ENCODE results near the gene KAT7. TPM values are rescaled to one million over a fixed set of nuclear protein-coding genes. Genes with fewer than 3 reads are reported as not detected.

Gene KAT7
- total RNA-seq, 3 donors from 2014 or later (not counting 1 experiment from before 2014, with no cell fraction given): 195 to 231 (median 213) TPM

DNA sequence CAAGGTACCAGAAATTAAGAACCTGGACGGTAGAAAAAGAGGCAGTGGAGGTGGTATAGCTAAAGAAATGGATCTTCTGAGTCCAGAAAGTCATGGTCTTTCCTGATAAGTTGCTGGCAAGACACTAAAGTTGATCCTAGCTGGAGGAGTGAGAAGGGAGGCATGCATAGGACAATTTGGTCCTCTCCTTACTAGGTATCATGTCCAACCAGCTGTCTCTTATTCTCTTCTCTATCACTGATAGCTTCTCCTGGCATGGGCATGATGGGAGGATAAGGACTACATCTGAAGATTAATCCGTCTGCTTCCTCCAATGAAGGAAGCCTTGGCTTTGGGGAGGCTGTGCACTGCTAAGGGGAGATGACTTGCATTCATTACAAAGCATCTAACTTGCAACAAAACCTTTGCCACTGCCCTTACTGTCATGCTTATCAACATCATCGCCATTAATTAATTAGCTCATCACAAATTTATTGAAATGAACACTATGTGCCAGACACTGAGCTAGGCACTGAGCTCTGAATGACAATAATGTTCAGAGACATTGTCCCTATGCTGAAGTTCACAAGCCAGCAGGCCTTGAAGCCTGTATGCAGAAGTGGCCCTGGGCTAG is 21.5 kb upstream of the KAT7 start:
- H3K27me3 ChIP-seq (ENCODE audit: control insufficient read depth, insufficient read depth, low read length): no peaks in the 10 kb centered on the region
- no peak overlapping the region for H3K4me3 ChIP-seq (ENCODE audit: low read length)
- H3K4me1 ChIP-seq (ENCODE audit: control insufficient read depth, insufficient read depth, low read length): peaks cover 12% of the 10 kb centered on the region
- Mint-ChIP-seq H3K27ac (no peak overlapping the region), H3K9me3 (no peaks in the 10 kb centered on the region), H3K27me3 (ENCODE audit: low read depth in 2 of 2) (no peaks in the 10 kb centered on the region), H3K36me3 (no peaks in the 10 kb centered on the region), H3K4me1 (peaks cover 23 to 34% of the 10 kb centered on the region in 2 donors), H3K4me3 (no peak overlapping the region)
- no peaks in the 10 kb centered on the region for H3K36me3 ChIP-seq (ENCODE audit: control insufficient read depth, insufficient read depth, low read length)
- ATAC-seq (no peak), DNase-seq (no peak)
- 90% methylated on average over 2 of the region's 3 CpGs for WGBS (ENCODE audit: insufficient coverage)
- no peak overlapping the region for H3K27ac ChIP-seq (ENCODE audit: low read length)
- intact Hi-C loops (cut with micrococcal nuclease): no loop called here
- TF ChIP-seq, protein P1, sequence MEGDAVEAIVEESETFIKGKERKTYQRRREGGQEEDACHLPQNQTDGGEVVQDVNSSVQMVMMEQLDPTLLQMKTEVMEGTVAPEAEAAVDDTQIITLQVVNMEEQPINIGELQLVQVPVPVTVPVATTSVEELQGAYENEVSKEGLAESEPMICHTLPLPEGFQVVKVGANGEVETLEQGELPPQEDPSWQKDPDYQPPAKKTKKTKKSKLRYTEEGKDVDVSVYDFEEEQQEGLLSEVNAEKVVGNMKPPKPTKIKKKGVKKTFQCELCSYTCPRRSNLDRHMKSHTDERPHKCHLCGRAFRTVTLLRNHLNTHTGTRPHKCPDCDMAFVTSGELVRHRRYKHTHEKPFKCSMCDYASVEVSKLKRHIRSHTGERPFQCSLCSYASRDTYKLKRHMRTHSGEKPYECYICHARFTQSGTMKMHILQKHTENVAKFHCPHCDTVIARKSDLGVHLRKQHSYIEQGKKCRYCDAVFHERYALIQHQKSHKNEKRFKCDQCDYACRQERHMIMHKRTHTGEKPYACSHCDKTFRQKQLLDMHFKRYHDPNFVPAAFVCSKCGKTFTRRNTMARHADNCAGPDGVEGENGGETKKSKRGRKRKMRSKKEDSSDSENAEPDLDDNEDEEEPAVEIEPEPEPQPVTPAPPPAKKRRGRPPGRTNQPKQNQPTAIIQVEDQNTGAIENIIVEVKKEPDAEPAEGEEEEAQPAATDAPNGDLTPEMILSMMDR (IDR thresholded peaks at IDR 0.05): no peak
- no peaks in the 10 kb centered on the region for H3K9me3 ChIP-seq (ENCODE audit: control insufficient read depth, insufficient read depth, low read length)

DNA sequence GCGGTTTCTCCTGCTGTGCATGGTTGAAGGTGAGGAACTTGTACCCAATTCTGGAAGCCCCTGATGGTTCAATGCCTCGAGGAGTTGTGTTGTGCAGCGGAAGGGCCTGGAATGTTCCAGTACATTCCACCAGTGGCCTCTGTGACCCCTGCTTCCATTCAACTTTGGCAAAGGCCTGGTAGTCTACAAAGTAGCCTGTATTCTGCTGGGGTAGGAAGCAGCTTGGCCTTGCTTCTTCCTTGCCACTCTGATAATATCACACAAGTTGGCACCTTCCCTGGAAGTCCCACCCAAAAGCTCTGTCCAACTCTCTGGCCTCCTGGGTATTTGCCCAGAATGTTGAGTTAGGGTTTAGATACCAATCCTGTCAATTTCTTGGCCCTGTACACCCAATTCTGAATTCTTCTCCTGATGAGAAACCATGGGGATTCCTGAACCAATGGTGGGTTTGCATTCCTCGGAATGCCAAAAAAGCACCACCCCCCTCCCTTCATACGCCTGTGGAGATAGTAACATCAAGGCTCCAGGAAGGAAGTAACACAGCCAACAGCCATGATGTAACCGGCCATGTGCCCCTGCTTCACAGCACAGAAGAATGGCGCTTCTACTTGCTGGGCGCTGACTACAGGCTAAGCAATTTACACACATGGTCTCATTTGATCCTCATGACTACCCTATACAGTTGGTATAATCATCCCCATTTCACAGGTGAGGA is 12.8 kb upstream of the KAT7 start:
- TF ChIP-seq, protein P1 (IDR thresholded peaks at IDR 0.05): no peak
- Mint-ChIP-seq H3K27me3 (ENCODE audit: low read depth in 2 of 2) (no peaks in the 10 kb centered on the region), H3K9me3 (no peaks in the 10 kb centered on the region), H3K4me1 (peaks cover 5 to 7% of the 10 kb centered on the region in 2 donors), H3K27ac (no peak overlapping the region), H3K4me3 (no peak overlapping the region), H3K36me3 (no peaks in the 10 kb centered on the region)
- DNase-seq (no peak), ATAC-seq (no peak)
- intact Hi-C loops (cut with micrococcal nuclease): no loop called here
- WGBS (ENCODE audit: insufficient coverage): 91% methylated on average over 8 of the region's 8 CpGs
- H3K4me3 ChIP-seq (ENCODE audit: low read length): no peak overlapping the region
- H3K27me3 ChIP-seq (ENCODE audit: control insufficient read depth, insufficient read depth, low read length): no peaks in the 10 kb centered on the region
- H3K36me3 ChIP-seq (ENCODE audit: control insufficient read depth, insufficient read depth, low read length): no peaks in the 10 kb centered on the region
- no peaks in the 10 kb centered on the region for H3K4me1 ChIP-seq (ENCODE audit: control insufficient read depth, insufficient read depth, low read length)
- no peaks in the 10 kb centered on the region for H3K9me3 ChIP-seq (ENCODE audit: control insufficient read depth, insufficient read depth, low read length)
- H3K27ac ChIP-seq (ENCODE audit: low read length): no peak overlapping the region

DNA sequence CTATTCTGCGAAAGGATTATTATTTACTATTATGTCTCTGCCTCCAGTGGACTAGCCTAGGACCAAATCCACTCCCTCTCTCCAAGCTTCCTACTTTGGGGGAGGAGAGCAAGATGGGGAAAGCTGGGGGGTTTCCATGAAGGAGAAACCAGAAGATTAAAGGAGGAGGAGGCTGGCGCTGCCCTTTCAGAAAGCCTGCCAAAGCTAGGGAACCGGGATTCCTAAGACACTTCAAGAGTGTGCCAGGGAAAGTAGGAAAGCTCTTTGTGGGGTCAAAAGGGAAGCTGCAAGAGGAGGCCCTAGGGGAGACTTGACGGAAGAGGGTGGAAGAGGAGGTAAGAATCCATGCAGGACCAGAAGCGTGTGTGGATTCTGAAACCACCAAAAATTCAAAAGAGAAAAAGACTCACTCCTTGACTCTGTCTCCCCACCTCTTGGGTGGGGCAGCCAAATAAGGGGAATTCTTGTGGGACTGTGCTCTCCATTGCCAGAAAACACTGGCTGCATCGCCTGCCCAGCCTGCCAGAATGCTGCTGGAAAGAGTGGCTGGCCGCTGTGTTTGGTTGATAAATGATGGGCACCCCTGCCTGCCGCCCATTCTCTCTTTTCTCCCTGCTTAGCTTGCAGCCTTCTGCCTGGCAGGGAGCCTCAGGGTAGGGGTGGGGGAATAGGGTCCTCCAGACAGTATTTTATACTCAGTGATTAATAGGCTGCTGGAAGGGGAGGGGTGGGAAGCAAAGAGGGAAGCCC is 11.8 kb upstream of the KAT7 start:
- Histone ChIP-seq H3K27ac (ENCODE audit: low read length) (no peak overlapping the region), H3K4me1 (ENCODE audit: control insufficient read depth, insufficient read depth, low read length) (no peaks in the 10 kb centered on the region), H3K9me3 (ENCODE audit: control insufficient read depth, insufficient read depth, low read length) (no peaks in the 10 kb centered on the region), H3K36me3 (ENCODE audit: control insufficient read depth, insufficient read depth, low read length) (no peaks in the 10 kb centered on the region), H3K4me3 (ENCODE audit: low read length) (no peak overlapping the region), H3K27me3 (ENCODE audit: control insufficient read depth, insufficient read depth, low read length) (no peaks in the 10 kb centered on the region)
- ATAC-seq: no peak
- DNase-seq: no peak
- Mint-ChIP-seq H3K4me3 (no peak overlapping the region), H3K36me3 (no peaks in the 10 kb centered on the region), H3K9me3 (no peaks in the 10 kb centered on the region), H3K27me3 (ENCODE audit: low read depth in 2 of 2) (no peaks in the 10 kb centered on the region), H3K4me1 (peaks cover 5 to 7% of the 10 kb centered on the region in 2 donors), H3K27ac (no peak overlapping the region)
- WGBS (ENCODE audit: insufficient coverage): 93% methylated on average over 7 of the region's 8 CpGs
- TF ChIP-seq, protein P1 (IDR thresholded peaks at IDR 0.05): no peak
- intact Hi-C loops (cut with micrococcal nuclease): no loop called here

All from natural killer cell (primary cell).